Keratinocyte (primary cell): ENCODE results near the gene ITGAE. TPM values are rescaled to one million over a fixed set of nuclear protein-coding genes. Genes with fewer than 3 reads are reported as not detected.
A peak's percentile ranks its signal among the peaks of the same experiment; 100 is the strongest.

Source experiments
- DNase-seq: peaks from one replicate; pipeline ENCODE4 v3.0.0-alpha.2; 2011; ENCODE audit warnings: low read depth, missing footprints, low spot score
- FAIRE-seq: peaks from 2 replicates; lab custom pipeline; 2011; peaks lifted over from hg19 to GRCh38; lab: Jason Lieb, UNC
- H2AFZ ChIP-seq: 2 replicates; pipeline ENCODE4 v1.6.0; 2012; ENCODE audit warnings: low read length, control low read depth, inconsistent platforms; ENCODE audit not compliant: control insufficient read depth
- H3K27ac ChIP-seq: 2 replicates; pipeline ENCODE4 v1.5.1; 2011; ENCODE audit warnings: low read length; ENCODE audit not compliant: control insufficient read depth, insufficient read depth
- H3K27me3 ChIP-seq: 3 replicates; pipeline ENCODE4 v1.6.0; 2011; ENCODE audit warnings: low read length; ENCODE audit not compliant: control insufficient read depth, insufficient read depth; ENCODE audit errors: extremely low read depth
- H3K36me3 ChIP-seq, 2 experiments: 2 replicates in 1 of 2; 3 replicates in 1 of 2; pipeline ENCODE4 v1.5.1; 2011; ENCODE audit warnings: low read length in 2 of 2, mild to moderate bottlenecking in 1 of 2; ENCODE audit not compliant: control insufficient read depth in 2 of 2, insufficient read depth in 2 of 2; ENCODE audit errors: extremely low read depth in 1 of 2
- H3K4me1 ChIP-seq: 3 replicates; pipeline ENCODE4 v1.5.1; 2011; ENCODE audit warnings: low read length; ENCODE audit not compliant: control insufficient read depth, insufficient read depth; ENCODE audit errors: extremely low read depth
- H3K4me2 ChIP-seq: 3 replicates; pipeline ENCODE4 v1.6.0; 2011; ENCODE audit warnings: low read depth, low read length; ENCODE audit not compliant: control insufficient read depth, insufficient read depth; ENCODE audit errors: extremely low read depth
- H3K4me3 ChIP-seq, 3 experiments: fragments of 200-600 bp in 1 of 3; sonication (generic) in 1 of 3; 2 replicates in 2 of 3; 3 replicates in 1 of 3; pipeline ENCODE4 v1.5.1; 2011 to 2016; ENCODE audit warnings: low read length in 3 of 3, mild to moderate bottlenecking in 3 of 3, control low read depth in 2 of 3, inconsistent platforms in 1 of 3, low read depth in 1 of 3, mixed read lengths in 1 of 3, mixed run types in 1 of 3, moderate library complexity in 1 of 3; ENCODE audit not compliant: control insufficient read depth in 2 of 3, insufficient read depth in 2 of 3; ENCODE audit errors: extremely low read depth in 1 of 3
- H3K79me2 ChIP-seq: 2 replicates; pipeline ENCODE4 v1.6.0; 2012; ENCODE audit warnings: low read length; ENCODE audit not compliant: control insufficient read depth, insufficient read depth
- H3K9ac ChIP-seq: 3 replicates; pipeline ENCODE4 v1.6.0; 2011; ENCODE audit warnings: low read length; ENCODE audit not compliant: control insufficient read depth, insufficient read depth; ENCODE audit errors: extremely low read depth
- H3K9me1 ChIP-seq: 3 replicates; pipeline ENCODE4 v1.6.0; 2011; ENCODE audit warnings: low read length; ENCODE audit not compliant: control insufficient read depth, insufficient read depth; ENCODE audit errors: extremely low read depth
- H3K9me3 ChIP-seq: 2 replicates; pipeline ENCODE4 v1.5.1; 2012; ENCODE audit warnings: low read depth, low read length; ENCODE audit not compliant: control insufficient read depth
- H4K20me1 ChIP-seq: 3 replicates; pipeline ENCODE4 v1.6.0; 2011; ENCODE audit warnings: low read length; ENCODE audit not compliant: control insufficient read depth, insufficient read depth; ENCODE audit errors: extremely low read depth
- CTCF ChIP-seq, 3 experiments: IDR thresholded peaks in 1 of 3; conservative IDR thresholded peaks in 1 of 3; optimal IDR thresholded peaks in 1 of 3; 2 replicates in 2 of 3; 3 replicates in 1 of 3; pipeline versions ENCODE3 to v1.5.1; 2011; ENCODE audit warnings: low read length in 3 of 3, mild to moderate bottlenecking in 3 of 3, moderate library complexity in 2 of 3, control low read depth in 1 of 3, inconsistent platforms in 1 of 3; ENCODE audit not compliant: insufficient read depth in 2 of 3; ENCODE audit errors: extremely low read depth in 1 of 3
- EZH2 ChIP-seq: IDR thresholded peaks from one replicate; pipeline ENCODE4 v1.6.1; 2012; ENCODE audit warnings: inconsistent platforms, mild to moderate bottlenecking, low read length, moderate library complexity
- dilution Hi-C: fragments of 300-500 bp; cut with MboI; formaldehyde crosslinking; loops from one replicate; pipeline ENCODE4 v1.7.0; 2020; ENCODE audit warnings: low sequenced_read_pairs; ENCODE audit not compliant: extremely low pct_ligation_motif_present
- polyA plus RNA-seq, 5 experiments: library from polyadenylated mRNA; depleted of rRNA in 3 of 5; stranded (reverse) in 3 of 5; stranded (forward) in 1 of 5; unstranded in 1 of 5; fragments of >200 nt; gene quantifications; 1 replicate in 1 of 5; 2 replicates in 3 of 5; 3 replicates in 1 of 5; pipeline versions ENCODE4 v1.2.1 to v1.2.3, GENCODE V29; 2011 to 2012; ENCODE audit warnings: missing spikeins in 2 of 5, low read depth in 1 of 5, low replicate concordance in 1 of 5

Gene ITGAE
- polyA plus RNA-seq, 1 donor (not counting 4 experiments of a cell fraction or from before 2014, with no cell fraction given): 66.6 TPM

- Histone ChIP-seq H3K9me1 (peaks cover 2% of the 10 kb centered on the region), H3K9me3 (no peaks in the 10 kb centered on the region), H3K4me1 (peaks cover 24% of the 10 kb centered on the region), H3K9ac (peak overlapping the region; percentile 87), H2AFZ (peak overlapping the region; percentile 95), H4K20me1 (no peaks in the 10 kb centered on the region), H3K79me2 (peaks cover 44% of the 10 kb centered on the region), H3K27me3 (no peaks in the 10 kb centered on the region), H3K36me3 (peaks cover 0 to 30% of the 10 kb centered on the region in 2 experiments), H3K27ac (peak overlapping the region; percentile 67), H3K4me2 (peak overlapping the region; percentile 92), H3K4me3 (peak overlapping the region; percentile 77 to 95 (median 86))
- dilution Hi-C loops: no loop called here
- no peak for TF ChIP-seq EZH2
- TF ChIP-seq CTCF (optimal IDR thresholded peaks at IDR 0.05 in 1 of 3, IDR thresholded peaks at IDR 0.05 in 1 of 3, conservative IDR thresholded peaks at IDR 0.05 in 1 of 3; ENCODE audit: extremely low read depth in 1 of 3, insufficient read depth in 2 of 3, low read length in 3 of 3): no peak
- no peak for DNase-seq
- no peak for FAIRE-seq
These were observed 76.5 kb downstream of the ITGAE start for GRCh38 chr17:3724378-3725077.

GRCh38 chr17:3723556-3724377, 77.2 kb downstream of the ITGAE start, which contains the start of gene HASPIN:
HASPIN (plus strand) TSS chr17:3723903; CDS start chr17:3723936, 33 bp downstream.
- Histone ChIP-seq H3K79me2 (peaks cover 44% of the 10 kb centered on the region), H3K9me1 (peaks cover 2% of the 10 kb centered on the region), H3K27me3 (no peaks in the 10 kb centered on the region), H3K4me2 (peak within 1 kb of the TSS; percentile 100), H3K4me3 (peak within 1 kb of the TSS; percentile 77 to 95 (median 86)), H3K27ac (peak within 1 kb of the TSS; percentile 67), H3K9ac (peak within 1 kb of the TSS; percentile 87), H3K4me1 (peaks cover 24% of the 10 kb centered on the region), H3K36me3 (peaks cover 0 to 30% of the 10 kb centered on the region in 2 experiments), H3K9me3 (no peaks in the 10 kb centered on the region), H4K20me1 (no peaks in the 10 kb centered on the region), H2AFZ (peak within 1 kb of the TSS; percentile 97)
- dilution Hi-C loops: no loop called here
- no peak for DNase-seq
- FAIRE-seq: no peak
- TF ChIP-seq CTCF (optimal IDR thresholded peaks at IDR 0.05 in 1 of 3, IDR thresholded peaks at IDR 0.05 in 1 of 3, conservative IDR thresholded peaks at IDR 0.05 in 1 of 3; ENCODE audit: extremely low read depth in 1 of 3, insufficient read depth in 2 of 3, low read length in 3 of 3) (peak in 2 of 3 experiments; percentile 22 to 27), EZH2 (no peak)
